ENCODE results near the gene GRIP1.
"Not testable (repeated sequence)": the region's sequence is repeated elsewhere in the genome, so short reads cannot be mapped to it uniquely, and the experiment has no call there.

The GRIP1 gene

GRCh38 chr12:66514581-66514980 is 164.3 kb downstream of the GRIP1 start:
- TF ChIP-seq CTCF (conservative IDR thresholded peaks at IDR 0.05; ENCODE audit: low read depth) = no peak
- POLR2A ChIA-PET (ENCODE audit: low non-redundant PET) = interaction anchor here (0.5 kb wide), 1 partner anchor 238 kb away, joined by 3 read pairs; no protein-coding TSS in a partner anchor
- peak; percentile 45 for DNase-seq (ENCODE audit: low spot score)
- CTCF ChIA-PET = no interaction called here
- no peak overlapping the region for H3K27ac ChIP-seq

GRCh38 chr12:66508025-66508424 is 170.9 kb downstream of the GRIP1 start:
- CTCF ChIA-PET = no interaction called here
- POLR2A ChIA-PET (ENCODE audit: low non-redundant PET) = interaction anchor here (0.5 kb wide), 1 partner anchor 31 kb away, joined by 4 read pairs; no protein-coding TSS in a partner anchor
- H3K27ac ChIP-seq = no peak overlapping the region
- DNase-seq (ENCODE audit: low spot score) = peak; percentile 10
- TF ChIP-seq CTCF (conservative IDR thresholded peaks at IDR 0.05; ENCODE audit: low read depth) = no peak

- ChIA-PET POLR2A (ENCODE audit: low non-redundant PET) (no interaction called here), CTCF (interaction anchor here (0.6 kb wide), 1 partner anchor 191 kb away, joined by 3 read pairs; no protein-coding TSS in a partner anchor)
- DNase-seq (ENCODE audit: low spot score) = no peak
- TF ChIP-seq CTCF (conservative IDR thresholded peaks at IDR 0.05; ENCODE audit: low read depth) = no peak
- H3K27ac ChIP-seq = no peak overlapping the region
Observed at GRCh38 chr12:66503746-66504145, 175.1 kb downstream of the GRIP1 start.

- DNase-seq (ENCODE audit: low spot score) = no peak
- no peak overlapping the region for H3K27ac ChIP-seq
- ChIA-PET CTCF (no interaction called here), POLR2A (ENCODE audit: low non-redundant PET) (no interaction called here)
- no peak for TF ChIP-seq CTCF (conservative IDR thresholded peaks at IDR 0.05; ENCODE audit: low read depth)
Observed at GRCh38 chr12:66502911-66503310, 176.0 kb downstream of the GRIP1 start.

- CTCF ChIA-PET = no interaction called here
- no peak for DNase-seq (ENCODE audit: low spot score)
Observed at GRCh38 chr12:66500841-66501240, 178.0 kb downstream of the GRIP1 start.

GRCh38 chr12:66500091-66500490 is 178.8 kb downstream of the GRIP1 start:
- TF ChIP-seq CTCF (conservative IDR thresholded peaks at IDR 0.05; ENCODE audit: low read depth) = no peak
- CTCF ChIA-PET = no interaction called here
- POLR2A ChIA-PET (ENCODE audit: low non-redundant PET) = no interaction called here
- no peak overlapping the region for H3K27ac ChIP-seq
- DNase-seq (ENCODE audit: low spot score) = no peak

More at GRCh38 chr12:66500841-66501240, 178.0 kb downstream of the GRIP1 start:
- no peak overlapping the region for H3K27ac ChIP-seq
- POLR2A ChIA-PET (ENCODE audit: low non-redundant PET) = no interaction called here
- TF ChIP-seq CTCF (conservative IDR thresholded peaks at IDR 0.05; ENCODE audit: low read depth) = no peak

GRCh38 chr12:66499000-66499399 is 179.9 kb downstream of the GRIP1 start:
- CTCF ChIA-PET = no interaction called here
- no peak overlapping the region for H3K27ac ChIP-seq
- no peak for DNase-seq (ENCODE audit: low spot score)
- POLR2A ChIA-PET (ENCODE audit: low non-redundant PET) = no interaction called here
- no peak for TF ChIP-seq CTCF (conservative IDR thresholded peaks at IDR 0.05; ENCODE audit: low read depth)

GRCh38 chr12:66498059-66498458 is 180.8 kb downstream of the GRIP1 start:
- H3K27ac ChIP-seq; POLR2A ChIA-PET (ENCODE audit: low non-redundant PET); CTCF ChIA-PET; DNase-seq (ENCODE audit: low spot score): not testable (repeated sequence)

All from RWPE1 (cell line).